ENCODE data around the gene ACBD6. TPM values are rescaled to one million over a fixed set of nuclear protein-coding genes. Genes with fewer than 3 reads are reported as not detected.

The ACBD6 gene
- total RNA-seq, 2 donors from 2014 or later = 41.9 to 50.0 TPM

DNA sequence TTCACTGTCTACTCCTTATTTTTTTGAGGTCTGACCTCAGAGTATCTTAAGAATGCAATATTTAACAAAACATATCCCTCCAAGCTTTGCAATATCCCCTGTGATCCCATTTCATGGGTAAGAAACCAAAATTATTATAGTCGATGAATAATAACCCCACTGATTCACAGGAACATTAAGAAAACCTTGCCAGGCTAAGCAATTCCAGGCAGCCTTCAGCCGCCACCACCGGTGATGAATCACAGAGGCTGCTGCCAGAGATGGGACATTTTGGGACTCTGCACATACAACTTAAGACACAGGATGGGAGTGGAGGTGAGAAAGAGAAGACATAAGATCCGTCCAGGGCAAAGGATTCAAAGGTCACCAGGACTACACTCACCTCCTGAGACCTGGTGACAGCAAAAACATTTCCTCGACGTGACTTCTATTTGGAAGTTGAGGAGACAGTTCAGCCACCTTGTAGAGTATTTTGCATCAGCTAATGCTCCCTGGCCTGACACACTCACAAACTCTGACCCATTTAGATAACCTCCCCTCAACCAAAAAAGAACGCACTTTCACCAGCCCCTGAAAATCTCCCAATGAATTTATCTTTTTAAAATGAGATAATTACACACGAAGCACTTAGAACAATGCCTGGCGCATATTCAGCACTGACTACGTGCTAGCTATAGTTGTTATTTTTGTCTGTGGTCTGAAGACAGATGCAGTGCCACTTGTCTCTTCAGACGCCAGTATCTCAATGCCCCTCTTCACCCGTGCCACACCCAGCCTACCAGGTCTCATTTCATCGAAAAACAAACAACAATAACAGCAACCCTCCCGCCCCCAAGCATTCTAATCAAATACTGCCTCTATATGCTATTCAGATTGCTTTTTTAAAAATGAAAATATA is 38.6 kb upstream of the ACBD6 start:
- WGBS = 83% methylated on average over 14 of the region's 14 CpGs
- intact Hi-C loops (cut with DNase I) = no loop called here
- Histone ChIP-seq H3K4me1 (replicated peaks) (no peaks in the 10 kb centered on the region), H3K27me3 (replicated peaks; ENCODE audit: insufficient read depth) (no peaks in the 10 kb centered on the region), H3K27ac (no peak overlapping the region), H3K4me3 (no peak overlapping the region), H3K36me3 (no peaks in the 10 kb centered on the region), H3K9me3 (no peaks in the 10 kb centered on the region)
- DNase-seq (ENCODE audit: low spot score) = no peak
- TF ChIP-seq POLR2AphosphoS5 (IDR thresholded peaks at IDR 0.05) = no peak
- TF ChIP-seq, protein P1, sequence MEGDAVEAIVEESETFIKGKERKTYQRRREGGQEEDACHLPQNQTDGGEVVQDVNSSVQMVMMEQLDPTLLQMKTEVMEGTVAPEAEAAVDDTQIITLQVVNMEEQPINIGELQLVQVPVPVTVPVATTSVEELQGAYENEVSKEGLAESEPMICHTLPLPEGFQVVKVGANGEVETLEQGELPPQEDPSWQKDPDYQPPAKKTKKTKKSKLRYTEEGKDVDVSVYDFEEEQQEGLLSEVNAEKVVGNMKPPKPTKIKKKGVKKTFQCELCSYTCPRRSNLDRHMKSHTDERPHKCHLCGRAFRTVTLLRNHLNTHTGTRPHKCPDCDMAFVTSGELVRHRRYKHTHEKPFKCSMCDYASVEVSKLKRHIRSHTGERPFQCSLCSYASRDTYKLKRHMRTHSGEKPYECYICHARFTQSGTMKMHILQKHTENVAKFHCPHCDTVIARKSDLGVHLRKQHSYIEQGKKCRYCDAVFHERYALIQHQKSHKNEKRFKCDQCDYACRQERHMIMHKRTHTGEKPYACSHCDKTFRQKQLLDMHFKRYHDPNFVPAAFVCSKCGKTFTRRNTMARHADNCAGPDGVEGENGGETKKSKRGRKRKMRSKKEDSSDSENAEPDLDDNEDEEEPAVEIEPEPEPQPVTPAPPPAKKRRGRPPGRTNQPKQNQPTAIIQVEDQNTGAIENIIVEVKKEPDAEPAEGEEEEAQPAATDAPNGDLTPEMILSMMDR (IDR thresholded peaks at IDR 0.05) = no peak

DNA sequence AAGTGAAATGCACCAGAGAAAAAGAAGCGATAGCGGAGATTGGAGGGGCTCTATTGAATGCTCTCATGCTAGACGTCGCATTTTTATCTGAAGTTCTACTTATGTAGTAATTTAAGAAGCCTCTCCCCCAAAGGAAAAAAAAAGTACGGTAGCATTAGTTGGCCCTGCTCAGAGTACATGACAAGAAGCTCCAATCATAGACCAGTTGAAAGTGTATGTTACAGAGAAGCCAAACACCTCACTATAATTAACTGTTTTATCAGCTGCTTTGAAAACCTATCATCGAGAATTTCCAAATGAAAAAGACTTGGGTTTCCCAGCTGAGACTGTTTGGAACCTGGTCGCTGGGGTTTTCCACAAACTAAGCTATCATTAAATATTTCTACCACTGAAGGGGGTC is 36.8 kb upstream of the ACBD6 start:
- no peak for DNase-seq (ENCODE audit: low spot score)
- H3K9me3 ChIP-seq = no peaks in the 10 kb centered on the region
- no peak overlapping the region for H3K27ac ChIP-seq
- no peaks in the 10 kb centered on the region for H3K4me1 ChIP-seq (replicated peaks)
- intact Hi-C loops (cut with DNase I) = no loop called here
- no peaks in the 10 kb centered on the region for H3K36me3 ChIP-seq
- no peak overlapping the region for H3K4me3 ChIP-seq
- 67% methylated on average over 7 of the region's 7 CpGs for WGBS
- TF ChIP-seq POLR2AphosphoS5 (IDR thresholded peaks at IDR 0.05) = no peak
- TF ChIP-seq, protein P1 (IDR thresholded peaks at IDR 0.05) = no peak
- no peak for TF ChIP-seq POLR2A (IDR thresholded peaks at IDR 0.05)
- no peaks in the 10 kb centered on the region for H3K27me3 ChIP-seq (replicated peaks; ENCODE audit: insufficient read depth)

DNA sequence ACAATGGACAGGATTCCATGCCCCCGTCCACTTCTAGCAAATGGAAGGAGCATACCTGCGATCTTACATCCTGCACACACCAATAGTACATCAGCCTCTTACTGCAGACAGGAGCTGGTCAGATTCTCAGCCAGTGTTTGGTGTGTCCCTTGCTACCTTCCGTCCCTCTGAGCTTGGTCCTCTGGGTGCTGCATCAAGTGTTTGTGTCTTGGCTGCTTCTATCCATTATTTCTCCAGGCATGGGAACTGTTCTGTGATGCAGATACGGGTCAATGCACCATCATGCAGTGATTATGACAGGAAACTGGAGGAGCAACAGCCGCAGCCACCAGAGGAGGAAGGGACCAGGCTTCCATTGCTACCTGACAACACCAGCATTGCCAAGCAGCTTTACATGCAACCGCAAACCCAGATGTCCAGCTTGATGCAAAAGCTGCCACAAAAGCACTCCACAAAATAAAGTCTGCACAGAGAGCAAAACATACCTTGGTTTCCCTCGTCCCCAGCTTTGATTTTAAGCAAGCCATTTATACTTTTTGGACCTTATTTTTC is 34.5 kb upstream of the ACBD6 start:
- intact Hi-C loops (cut with DNase I) = no loop called here
- WGBS = 91% methylated on average over 7 of the region's 7 CpGs
- Histone ChIP-seq H3K4me1 (replicated peaks) (no peaks in the 10 kb centered on the region), H3K27ac (no peak overlapping the region), H3K4me3 (no peak overlapping the region), H3K9me3 (no peaks in the 10 kb centered on the region), H3K27me3 (replicated peaks; ENCODE audit: insufficient read depth) (no peaks in the 10 kb centered on the region), H3K36me3 (no peaks in the 10 kb centered on the region)
- DNase-seq (ENCODE audit: low spot score) = no peak
- TF ChIP-seq POLR2A (IDR thresholded peaks at IDR 0.05) (no peak), POLR2AphosphoS5 (IDR thresholded peaks at IDR 0.05) (no peak)
- TF ChIP-seq, protein P1 (IDR thresholded peaks at IDR 0.05) = no peak

DNA sequence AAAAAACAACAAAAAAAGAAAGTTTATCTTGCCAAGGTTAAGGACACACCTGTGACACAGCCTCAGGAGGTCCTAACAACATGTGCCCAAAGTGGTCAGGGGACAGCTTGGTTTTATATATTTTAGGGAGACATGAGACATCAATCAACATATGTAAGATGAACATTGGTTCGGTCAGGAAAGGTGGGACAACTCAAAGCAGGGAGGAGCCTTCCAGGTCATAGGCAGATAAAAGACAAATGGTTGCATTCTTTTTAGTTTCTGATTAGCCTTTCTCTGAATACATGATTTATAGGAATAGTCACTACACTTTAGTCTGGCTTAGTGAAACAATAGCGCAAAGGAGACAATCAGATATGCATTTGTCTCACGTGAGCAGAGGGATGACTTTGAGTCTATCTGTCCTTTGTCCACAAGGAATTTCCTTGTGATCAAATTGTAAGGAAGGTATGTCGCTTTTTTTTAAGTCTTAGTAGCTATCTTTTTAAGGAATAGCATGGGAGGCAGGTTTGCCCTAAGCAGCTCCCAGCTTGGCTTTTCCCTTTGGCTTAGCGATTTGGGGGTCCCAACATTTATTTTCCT is 33.1 kb upstream of the ACBD6 start:
- Histone ChIP-seq H3K27me3 (replicated peaks; ENCODE audit: insufficient read depth) (no peaks in the 10 kb centered on the region), H3K36me3 (no peaks in the 10 kb centered on the region), H3K4me1 (replicated peaks) (no peaks in the 10 kb centered on the region), H3K27ac (no peak overlapping the region), H3K9me3 (no peaks in the 10 kb centered on the region), H3K4me3 (no peak overlapping the region)
- intact Hi-C loops (cut with DNase I) = no loop called here
- no peak for TF ChIP-seq POLR2AphosphoS5 (IDR thresholded peaks at IDR 0.05)
- TF ChIP-seq POLR2A (IDR thresholded peaks at IDR 0.05) = no peak
- TF ChIP-seq, protein P1 (IDR thresholded peaks at IDR 0.05) = no peak
- DNase-seq (ENCODE audit: low spot score) = no peak
- 94% methylated on average over 5 of the region's 5 CpGs for WGBS
